Jurkat, Clone E6-1 (cell line): ENCODE data around the gene DSCAML1.

Experiments
- DNase-seq: peaks from one replicate; pipeline ENCODE4 v3.0.0-alpha.2; 2011; ENCODE audit warnings: low read depth, low spot score
- H3K4me3 ChIP-seq: 2 replicates; pipeline ENCODE4 v1.5.1; 2011; ENCODE audit warnings: mild to moderate bottlenecking, low read length, control low read depth, moderate library complexity

DSCAML1 gene

GRCh38 chr11:117684731-117685130 lies 112.3 kb downstream of the DSCAML1 start:
- H3K4me3 ChIP-seq: no peak overlapping the region
- DNase-seq: no peak

- no peak for DNase-seq
- H3K4me3 ChIP-seq: no peak overlapping the region
Observed at GRCh38 chr11:117684111-117684510, 112.9 kb downstream of the DSCAML1 start.

GRCh38 chr11:117681438-117681837 lies 115.6 kb downstream of the DSCAML1 start:
- DNase-seq: no peak
- no peak overlapping the region for H3K4me3 ChIP-seq

GRCh38 chr11:117679461-117679860 lies 117.6 kb downstream of the DSCAML1 start:
- no peak overlapping the region for H3K4me3 ChIP-seq
- DNase-seq: no peak

- DNase-seq: no peak
- H3K4me3 ChIP-seq: no peak overlapping the region
Observed at GRCh38 chr11:117678658-117679406, 118.2 kb downstream of the DSCAML1 start.

- DNase-seq: no peak
- H3K4me3 ChIP-seq: no peak overlapping the region
Observed at GRCh38 chr11:117677729-117678310, 119.2 kb downstream of the DSCAML1 start.

GRCh38 chr11:117676501-117676900 lies 120.5 kb downstream of the DSCAML1 start:
- no peak for DNase-seq
- H3K4me3 ChIP-seq: no peak overlapping the region

- H3K4me3 ChIP-seq: no peak overlapping the region
- DNase-seq: no peak
Observed at GRCh38 chr11:117673602-117674001, 123.4 kb downstream of the DSCAML1 start.

GRCh38 chr11:117671370-117671769 lies 125.6 kb downstream of the DSCAML1 start:
- DNase-seq: no peak
- no peak overlapping the region for H3K4me3 ChIP-seq

GRCh38 chr11:117670924-117671323 lies 126.1 kb downstream of the DSCAML1 start:
- no peak for DNase-seq
- H3K4me3 ChIP-seq: no peak overlapping the region

- H3K4me3 ChIP-seq: no peak overlapping the region
- no peak for DNase-seq
Observed at GRCh38 chr11:117670443-117670842, 126.6 kb downstream of the DSCAML1 start.

- no peak overlapping the region for H3K4me3 ChIP-seq
- DNase-seq: no peak
Observed at GRCh38 chr11:117669616-117670015, 127.4 kb downstream of the DSCAML1 start.

- no peak for DNase-seq
- no peak overlapping the region for H3K4me3 ChIP-seq
Observed at GRCh38 chr11:117669062-117669461, 128.0 kb downstream of the DSCAML1 start.

GRCh38 chr11:117668321-117668751 lies 128.7 kb downstream of the DSCAML1 start:
- no peak for DNase-seq
- H3K4me3 ChIP-seq: no peak overlapping the region

- DNase-seq: no peak
- no peak overlapping the region for H3K4me3 ChIP-seq
Observed at GRCh38 chr11:117664897-117665296, 132.1 kb downstream of the DSCAML1 start.

GRCh38 chr11:117663821-117664220 lies 133.2 kb downstream of the DSCAML1 start:
- no peak for DNase-seq
- no peak overlapping the region for H3K4me3 ChIP-seq

- no peak for DNase-seq
- H3K4me3 ChIP-seq: no peak overlapping the region
Observed at GRCh38 chr11:117663414-117663813, 133.6 kb downstream of the DSCAML1 start.

GRCh38 chr11:117662671-117663269 lies 134.2 kb downstream of the DSCAML1 start:
- H3K4me3 ChIP-seq: no peak overlapping the region
- no peak for DNase-seq

GRCh38 chr11:117662255-117662654 lies 134.8 kb downstream of the DSCAML1 start:
- no peak overlapping the region for H3K4me3 ChIP-seq
- no peak for DNase-seq

GRCh38 chr11:117658809-117659208 lies 138.2 kb downstream of the DSCAML1 start:
- no peak overlapping the region for H3K4me3 ChIP-seq
- no peak for DNase-seq
